Left ventricle myocardium inferior (tissue), 1 donor: ENCODE data around the gene CYGB. TPM values are rescaled to one million over a fixed set of nuclear protein-coding genes. Genes with fewer than 3 reads are reported as not detected.
"Not testable (repeated sequence)": the region's sequence is repeated elsewhere in the genome, so short reads cannot be mapped to it uniquely, and the experiment has no call there.

Experiments used
- DNase-seq: peaks from one replicate; pipeline ENCODE4 v3.0.0-alpha.2; 2020
- H3K27ac ChIP-seq: fragments of 200-600 bp; replicated peaks from 2 replicates; pipeline ENCODE4 v1.8.0; 2021
- H3K27me3 ChIP-seq: fragments of 200-600 bp; 2 replicates; pipeline ENCODE4 v1.8.0; 2021; ENCODE audit warnings: low read depth
- H3K36me3 ChIP-seq: fragments of 200-600 bp; 2 replicates; pipeline ENCODE4 v1.8.0; 2021
- H3K4me1 ChIP-seq: fragments of 200-600 bp; 2 replicates; pipeline ENCODE4 v1.8.0; 2021
- H3K4me3 ChIP-seq: fragments of 200-600 bp; 2 replicates; pipeline ENCODE4 v1.8.0; 2021; ENCODE audit warnings: mild to moderate bottlenecking, moderate library complexity
- H3K9me3 ChIP-seq: fragments of 200-600 bp; replicated peaks from 2 replicates; pipeline ENCODE4 v1.8.0; 2021
- intact Hi-C: fragments of 100-400 bp; cut with micrococcal nuclease; formaldehyde crosslinking; loops from one replicate; pipeline ENCODE4 v1.11.0; 2022
- total RNA-seq: library from RNA; stranded (reverse); fragmentation: NEBNext Ultra II Directional; extraction: Animal tissue kit (Norgen Biotek cat#: 25700); gene quantifications from one replicate; pipeline ENCODE4 v1.2.1, GENCODE V29; 2021
- TF ChIP-seq, protein P1 (sequence below): fragments of 200-600 bp; IDR thresholded peaks from 2 replicates; pipeline ENCODE4 v1.8.0; 2021; ENCODE audit warnings: antibody characterized with exemption, mild to moderate bottlenecking, borderline replicate concordance
- donor health status: DM: no; HTN: yes; CAD: no; lungs with severe emphysema.

Gene CYGB
- total RNA-seq, 1 donor from 2014 or later: 24.1 TPM

DNA sequence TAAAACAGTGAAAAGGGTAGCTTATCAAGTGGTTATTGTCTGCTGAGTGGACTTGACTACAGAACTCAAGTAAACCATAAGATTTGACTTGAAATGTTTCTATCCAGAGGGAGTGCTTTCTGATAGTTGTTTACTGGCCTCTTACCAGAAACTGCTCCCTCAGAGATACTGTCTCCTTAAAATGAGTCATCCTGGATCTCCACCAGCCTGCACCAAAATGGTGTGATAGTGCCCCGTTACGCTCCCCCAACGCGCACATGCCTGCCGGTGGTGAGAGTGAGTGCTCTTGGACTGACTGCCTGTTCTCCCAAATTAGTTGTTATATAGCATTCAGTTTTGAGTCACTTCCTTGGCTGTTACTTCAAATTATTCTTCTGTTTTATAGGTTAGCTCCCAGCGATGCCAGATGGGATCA lies 25.2 kb upstream of the CYGB start:
- Histone ChIP-seq H3K9me3 (no peaks in the 10 kb centered on the region), H3K36me3 (peaks cover 38% of the 10 kb centered on the region), H3K27ac (peak overlapping the region; percentile 47), H3K4me3 (peak overlapping the region; percentile 6), H3K4me1 (peaks cover 72% of the 10 kb centered on the region), H3K27me3 (no peaks in the 10 kb centered on the region)
- TF ChIP-seq, protein P1, sequence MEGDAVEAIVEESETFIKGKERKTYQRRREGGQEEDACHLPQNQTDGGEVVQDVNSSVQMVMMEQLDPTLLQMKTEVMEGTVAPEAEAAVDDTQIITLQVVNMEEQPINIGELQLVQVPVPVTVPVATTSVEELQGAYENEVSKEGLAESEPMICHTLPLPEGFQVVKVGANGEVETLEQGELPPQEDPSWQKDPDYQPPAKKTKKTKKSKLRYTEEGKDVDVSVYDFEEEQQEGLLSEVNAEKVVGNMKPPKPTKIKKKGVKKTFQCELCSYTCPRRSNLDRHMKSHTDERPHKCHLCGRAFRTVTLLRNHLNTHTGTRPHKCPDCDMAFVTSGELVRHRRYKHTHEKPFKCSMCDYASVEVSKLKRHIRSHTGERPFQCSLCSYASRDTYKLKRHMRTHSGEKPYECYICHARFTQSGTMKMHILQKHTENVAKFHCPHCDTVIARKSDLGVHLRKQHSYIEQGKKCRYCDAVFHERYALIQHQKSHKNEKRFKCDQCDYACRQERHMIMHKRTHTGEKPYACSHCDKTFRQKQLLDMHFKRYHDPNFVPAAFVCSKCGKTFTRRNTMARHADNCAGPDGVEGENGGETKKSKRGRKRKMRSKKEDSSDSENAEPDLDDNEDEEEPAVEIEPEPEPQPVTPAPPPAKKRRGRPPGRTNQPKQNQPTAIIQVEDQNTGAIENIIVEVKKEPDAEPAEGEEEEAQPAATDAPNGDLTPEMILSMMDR: no peak
- DNase-seq: no peak
- intact Hi-C loops: no loop called here

DNA sequence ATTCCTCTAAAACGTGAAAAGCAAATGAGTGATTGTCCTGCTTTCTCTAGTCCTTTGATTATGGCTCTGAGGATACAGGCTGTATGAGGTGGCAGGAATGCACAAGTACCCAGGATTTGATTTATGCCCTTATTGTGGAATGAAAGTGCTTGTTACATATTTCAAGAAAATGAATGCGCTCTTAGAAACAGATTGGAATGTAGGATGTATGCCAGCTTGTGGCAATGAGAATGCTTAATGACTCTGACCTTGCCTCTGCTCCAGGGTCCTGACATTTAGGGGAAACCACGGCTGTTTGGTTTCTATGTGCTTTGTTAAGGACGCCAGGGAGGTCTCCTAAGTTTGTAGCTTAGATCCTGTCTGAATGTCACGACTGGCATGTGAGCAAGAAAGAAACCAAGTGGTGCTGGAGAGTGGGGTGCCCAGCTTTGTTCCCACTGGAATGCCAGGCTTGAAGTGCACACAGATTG lies 24.3 kb upstream of the CYGB start:
- no peak overlapping the region for H3K4me3 ChIP-seq
- H3K4me1 ChIP-seq: peaks cover 69% of the 10 kb centered on the region
- H3K27me3 ChIP-seq: no peaks in the 10 kb centered on the region
- peaks cover 38% of the 10 kb centered on the region for H3K36me3 ChIP-seq
- DNase-seq: no peak
- TF ChIP-seq, protein P1: no peak
- intact Hi-C loops: no loop called here
- H3K9me3 ChIP-seq: no peaks in the 10 kb centered on the region
- H3K27ac ChIP-seq: peak overlapping the region; percentile 87

DNA sequence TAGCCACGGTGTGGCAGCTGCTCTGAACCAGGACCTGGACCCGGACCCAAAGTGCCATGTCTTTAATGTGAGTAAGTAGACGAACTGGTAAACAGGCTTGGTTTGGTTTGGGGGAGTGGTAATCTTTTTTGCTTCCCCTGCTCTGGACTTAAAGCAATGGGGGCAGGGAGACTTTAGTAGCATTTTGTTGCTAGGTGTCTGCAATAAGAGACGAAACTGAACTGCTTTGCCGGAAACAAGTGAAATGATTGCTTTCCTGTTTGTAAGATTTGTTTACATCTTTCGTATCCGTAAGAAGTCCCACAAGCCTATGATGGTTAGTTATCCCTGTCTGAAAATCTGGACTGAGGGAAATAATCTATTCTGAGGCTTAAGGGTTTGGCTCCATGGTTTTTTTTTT lies 23.8 kb upstream of the CYGB start:
- Histone ChIP-seq H3K27ac (peak overlapping the region; percentile 87), H3K4me1 (peaks cover 69% of the 10 kb centered on the region), H3K4me3 (no peak overlapping the region), H3K9me3 (no peaks in the 10 kb centered on the region), H3K36me3 (peaks cover 37% of the 10 kb centered on the region), H3K27me3 (no peaks in the 10 kb centered on the region)
- TF ChIP-seq, protein P1: no peak
- intact Hi-C loops: no loop called here
- no peak for DNase-seq

DNA sequence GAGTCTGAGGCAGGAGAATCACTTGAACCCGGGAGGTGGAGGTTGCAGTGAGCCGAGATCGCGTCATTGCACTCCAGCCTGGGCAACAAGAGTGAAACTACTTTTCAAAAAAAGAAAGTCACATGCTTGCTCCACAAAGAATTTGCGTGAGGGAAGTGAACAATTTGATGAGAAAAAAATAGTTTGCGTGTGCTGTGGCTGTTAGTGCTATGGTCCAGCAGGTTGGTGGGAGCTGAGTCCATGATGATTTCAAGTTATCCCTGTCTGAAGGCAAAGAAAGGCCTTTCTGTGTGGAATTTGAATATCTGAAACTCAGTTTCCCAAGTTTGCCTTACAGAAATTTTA lies 23.3 kb upstream of the CYGB start:
- intact Hi-C loops: no loop called here

DNA sequence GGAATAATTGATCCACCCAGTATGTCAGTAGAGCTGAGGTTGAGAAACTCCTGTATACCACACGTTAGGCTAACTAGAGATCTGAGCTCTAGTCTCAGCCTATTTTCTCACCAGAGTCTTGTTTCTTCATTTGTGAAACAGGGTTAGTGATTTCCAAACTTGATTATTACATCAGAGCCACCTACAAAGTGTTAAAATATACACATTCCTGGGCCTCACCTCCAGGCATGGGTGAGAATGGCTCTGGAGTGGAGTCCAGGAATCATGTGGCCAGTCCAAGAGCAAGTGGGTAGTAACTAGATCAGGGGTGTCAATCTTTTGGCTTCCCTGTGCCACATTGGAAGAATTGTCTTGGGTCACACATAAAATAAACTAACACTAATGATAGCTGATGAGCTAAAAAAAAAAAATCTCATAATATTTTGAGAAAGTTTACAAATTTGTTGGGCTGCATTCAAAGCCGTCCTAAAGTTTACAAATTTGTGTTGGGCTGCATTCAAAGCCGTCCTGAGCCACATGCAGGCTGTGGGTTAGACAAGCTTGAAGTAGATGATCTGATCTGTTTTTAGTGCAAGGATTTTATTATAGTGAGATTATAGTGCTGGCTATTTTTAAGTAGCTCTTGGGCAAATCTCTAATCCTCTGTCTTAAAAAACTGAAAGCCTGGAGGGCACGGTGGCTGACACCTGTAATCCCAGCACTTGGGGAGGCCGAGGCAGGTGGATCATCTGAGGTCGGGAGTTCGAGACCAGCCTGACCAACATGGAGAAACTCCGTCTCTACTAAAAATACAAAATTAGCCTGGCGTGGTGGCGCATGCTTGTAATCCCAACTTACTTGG lies 22.7 kb upstream of the CYGB start:
- no peaks in the 10 kb centered on the region for H3K27me3 ChIP-seq
- H3K27ac ChIP-seq: peak overlapping the region; percentile 87
- peaks cover 27% of the 10 kb centered on the region for H3K36me3 ChIP-seq
- H3K4me1 ChIP-seq: peaks cover 61% of the 10 kb centered on the region
- DNase-seq: no peak
- peak overlapping the region; percentile 7 for H3K4me3 ChIP-seq
- intact Hi-C loops: no loop called here
- TF ChIP-seq, protein P1: no peak
- H3K9me3 ChIP-seq: no peaks in the 10 kb centered on the region

More for the DNA sequence above, 23.3 kb upstream of the CYGB start:
- Histone ChIP-seq H3K4me1 (peaks cover 66% of the 10 kb centered on the region), H3K27me3 (no peaks in the 10 kb centered on the region), H3K27ac (peak overlapping the region; percentile 87), H3K36me3 (peaks cover 32% of the 10 kb centered on the region), H3K9me3 (no peaks in the 10 kb centered on the region), H3K4me3 (peak overlapping the region; percentile 7)
- TF ChIP-seq, protein P1: no peak
- DNase-seq: no peak

DNA sequence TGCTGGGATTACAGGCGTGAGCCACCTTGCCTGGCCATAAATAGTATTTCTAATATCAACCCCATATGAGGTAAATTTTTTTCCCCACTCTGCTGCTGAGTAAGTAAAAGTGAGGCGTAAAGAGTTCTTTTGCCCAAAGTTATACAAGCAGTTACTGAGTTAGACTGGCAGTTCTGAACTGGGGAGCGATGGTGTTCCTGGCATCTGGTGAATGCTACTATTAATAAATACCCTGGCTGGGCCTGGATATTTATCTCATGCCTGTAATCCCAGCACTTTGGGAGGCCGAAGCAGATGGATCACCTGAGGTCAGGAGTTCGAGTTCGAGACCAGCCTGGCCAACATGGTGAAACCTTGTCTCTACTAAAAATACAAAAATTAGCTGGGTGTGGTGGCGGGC lies 22.0 kb upstream of the CYGB start:
- Histone ChIP-seq H3K4me1 (peaks cover 63% of the 10 kb centered on the region), H3K27ac (peak overlapping the region; percentile 87), H3K4me3 (peak overlapping the region; percentile 79)

More for the DNA sequence above, 22.0 kb upstream of the CYGB start:
- H3K9me3 ChIP-seq, H3K27me3 ChIP-seq, DNase-seq, intact Hi-C loops: not testable (repeated sequence)
- H3K36me3 ChIP-seq: peaks cover 23% of the 10 kb centered on the region
